ENCODE results near the gene TBXAS1.

TBXAS1 gene

DNA sequence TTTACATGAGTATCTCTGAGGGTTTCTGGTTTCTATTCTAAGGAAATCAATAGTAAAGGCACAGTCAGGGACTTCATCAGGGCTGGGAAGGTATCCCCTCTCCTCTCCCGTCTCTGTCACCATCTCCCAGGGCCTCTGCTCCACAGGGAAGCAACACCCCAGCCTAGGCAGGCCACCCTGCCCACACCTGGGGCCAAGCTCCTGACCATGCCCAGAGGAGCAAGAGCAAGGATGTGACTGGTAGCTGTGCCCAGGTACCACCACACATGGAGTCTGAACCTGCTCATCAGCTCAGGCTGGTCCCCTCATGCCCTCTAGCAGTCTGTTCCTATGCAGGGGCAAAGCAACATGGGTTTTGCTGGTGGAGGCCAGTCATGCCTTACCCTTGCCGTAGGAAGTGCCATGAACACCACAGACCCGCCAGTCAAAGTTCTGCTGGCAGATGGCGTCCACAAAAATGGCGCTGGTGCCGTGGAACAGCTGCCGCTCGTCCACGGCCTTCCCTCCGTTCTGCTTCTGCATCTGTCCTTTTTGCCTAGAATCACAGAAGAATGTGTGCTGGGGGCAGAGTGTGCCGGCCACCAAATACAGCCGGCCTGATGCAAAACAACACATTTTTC, 196.9 kb downstream of the TBXAS1 start:
- CTCF ChIA-PET: no interaction called here
- DNase-seq (ENCODE audit: extremely low spot score): no peak
- TF ChIP-seq CTBP1 (IDR thresholded peaks at IDR 0.05; ENCODE audit: borderline replicate concordance) (no peak), HDGF (IDR thresholded peaks at IDR 0.05; ENCODE audit: borderline replicate concordance) (no peak), ELF4 (IDR thresholded peaks at IDR 0.05) (no peak), LEF1 (IDR thresholded peaks at IDR 0.05; ENCODE audit: borderline replicate concordance) (no peak), BHLHE40 (IDR thresholded peaks at IDR 0.05; ENCODE audit: borderline replicate concordance) (no peak)
- TF ChIP-seq, protein P1, sequence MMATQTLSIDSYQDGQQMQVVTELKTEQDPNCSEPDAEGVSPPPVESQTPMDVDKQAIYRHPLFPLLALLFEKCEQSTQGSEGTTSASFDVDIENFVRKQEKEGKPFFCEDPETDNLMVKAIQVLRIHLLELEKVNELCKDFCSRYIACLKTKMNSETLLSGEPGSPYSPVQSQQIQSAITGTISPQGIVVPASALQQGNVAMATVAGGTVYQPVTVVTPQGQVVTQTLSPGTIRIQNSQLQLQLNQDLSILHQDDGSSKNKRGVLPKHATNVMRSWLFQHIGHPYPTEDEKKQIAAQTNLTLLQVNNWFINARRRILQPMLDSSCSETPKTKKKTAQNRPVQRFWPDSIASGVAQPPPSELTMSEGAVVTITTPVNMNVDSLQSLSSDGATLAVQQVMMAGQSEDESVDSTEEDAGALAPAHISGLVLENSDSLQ (IDR thresholded peaks at IDR 0.05): no peak
- POLR2A ChIA-PET: no interaction called here

DNA sequence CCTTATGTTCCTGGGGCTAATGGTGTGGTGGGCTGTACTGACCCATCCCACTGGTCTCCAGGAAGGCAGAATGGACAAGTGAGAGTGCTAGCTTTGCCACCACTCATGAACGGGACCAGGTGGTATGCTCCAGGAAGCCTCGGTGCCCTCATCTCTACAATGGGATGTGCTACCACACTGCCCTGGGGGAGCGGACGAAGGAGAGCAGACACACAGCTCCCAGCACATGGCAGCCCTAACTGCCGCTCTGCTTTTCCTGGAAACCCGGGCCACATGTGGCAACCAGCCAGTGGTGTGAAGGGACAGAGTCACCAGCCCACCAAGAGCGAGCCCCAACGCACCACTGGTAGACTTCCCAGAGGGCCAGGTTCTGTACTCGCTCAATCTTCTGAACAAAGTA, 197.9 kb downstream of the TBXAS1 start:
- no peak for DNase-seq (ENCODE audit: extremely low spot score)
- POLR2A ChIA-PET: no interaction called here
- no peak for TF ChIP-seq NFRKB (IDR thresholded peaks at IDR 0.05)
- TF ChIP-seq L3MBTL2 (conservative IDR thresholded peaks at IDR 0.05): no peak
- CTCF ChIA-PET: no interaction called here

DNA sequence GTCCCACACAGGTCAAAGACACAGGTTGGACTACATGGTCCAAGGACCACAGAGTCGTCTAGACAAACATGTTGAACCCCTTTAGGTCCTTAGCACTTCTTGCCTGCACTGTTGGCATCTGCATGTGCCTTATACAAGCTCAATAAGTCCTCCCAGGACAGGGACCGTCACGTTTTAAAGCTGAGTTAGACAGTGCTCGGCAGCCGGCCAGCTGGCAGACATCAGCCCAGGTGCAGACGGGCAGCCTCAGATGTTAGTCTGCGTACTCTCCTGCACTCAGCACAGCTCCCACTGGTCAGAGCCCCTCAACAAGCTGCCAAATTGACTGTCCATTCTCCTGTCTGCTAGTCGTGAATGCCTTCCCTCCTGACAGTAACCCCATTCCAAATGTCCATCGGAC, 198.8 kb downstream of the TBXAS1 start:
- TF ChIP-seq NFRKB (IDR thresholded peaks at IDR 0.05) (no peak), LEF1 (IDR thresholded peaks at IDR 0.05; ENCODE audit: borderline replicate concordance) (no peak), BHLHE40 (IDR thresholded peaks at IDR 0.05; ENCODE audit: borderline replicate concordance) (no peak), ELF4 (IDR thresholded peaks at IDR 0.05) (no peak)
- CTCF ChIA-PET: no interaction called here
- no peak for DNase-seq (ENCODE audit: extremely low spot score)
- POLR2A ChIA-PET: no interaction called here

DNA sequence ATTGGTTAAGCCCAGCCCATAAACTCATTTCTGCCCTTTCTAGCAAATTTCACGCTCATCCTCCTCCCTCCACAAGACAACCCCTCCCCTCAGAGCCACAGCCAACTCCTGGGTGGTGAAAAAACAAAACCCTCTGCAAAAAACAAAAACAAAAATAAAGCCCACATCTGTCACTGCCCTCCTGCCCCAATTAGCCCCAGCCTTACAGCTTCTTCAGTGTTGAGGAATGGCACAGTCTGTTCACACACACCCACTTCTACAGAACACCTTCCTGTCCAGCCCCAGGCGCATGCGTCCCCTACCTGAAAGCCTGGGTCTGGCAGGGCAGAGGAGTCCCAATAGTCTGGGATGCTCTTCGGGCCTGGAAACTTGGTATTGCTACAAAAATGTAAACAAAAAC, 199.2 kb downstream of the TBXAS1 start:
- ChIA-PET CTCF (no interaction called here), POLR2A (no interaction called here)
- no peak for DNase-seq (ENCODE audit: extremely low spot score)
- no peak for TF ChIP-seq FOXA1 (IDR thresholded peaks at IDR 0.05)
- TF ChIP-seq L3MBTL2 (conservative IDR thresholded peaks at IDR 0.05): no peak
- no peak for TF ChIP-seq NFRKB (IDR thresholded peaks at IDR 0.05)
- TF ChIP-seq SP1 (IDR thresholded peaks at IDR 0.05): no peak
- no peak for TF ChIP-seq TARDBP (IDR thresholded peaks at IDR 0.05)
- TF ChIP-seq ARNT (IDR thresholded peaks at IDR 0.05): no peak
- no peak for TF ChIP-seq ZNF384 (IDR thresholded peaks at IDR 0.05)
- no peak for TF ChIP-seq BHLHE40 (IDR thresholded peaks at IDR 0.05; ENCODE audit: borderline replicate concordance)

DNA sequence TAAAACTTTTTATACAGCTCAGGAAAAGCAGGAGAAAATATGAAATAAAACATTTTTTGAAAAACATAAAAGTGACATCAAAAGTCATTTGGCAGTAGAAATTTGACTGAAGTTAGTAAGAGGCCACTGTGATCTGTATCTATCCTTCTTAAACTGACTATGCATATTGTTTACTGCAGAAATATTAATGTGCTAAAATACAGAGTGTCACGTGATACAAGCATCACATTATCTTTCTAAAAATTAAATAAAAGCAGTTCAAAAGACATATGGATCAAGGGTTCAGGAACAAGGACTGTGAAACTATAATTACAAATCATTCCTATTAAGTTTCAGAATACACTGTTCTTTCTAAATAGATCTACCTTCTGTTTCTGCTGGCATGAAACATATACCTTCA, 200.0 kb downstream of the TBXAS1 start:
- CTCF ChIA-PET: no interaction called here
- POLR2A ChIA-PET: no interaction called here
- no peak for DNase-seq (ENCODE audit: extremely low spot score)
- TF ChIP-seq FOXA1 (IDR thresholded peaks at IDR 0.05): no peak
- no peak for TF ChIP-seq BHLHE40 (IDR thresholded peaks at IDR 0.05; ENCODE audit: borderline replicate concordance)
- TF ChIP-seq, protein P1 (IDR thresholded peaks at IDR 0.05): no peak
- TF ChIP-seq FOXM1 (IDR thresholded peaks at IDR 0.05; ENCODE audit: borderline replicate concordance): no peak
- TF ChIP-seq SP1 (IDR thresholded peaks at IDR 0.05): no peak
- no peak for TF ChIP-seq NFRKB (IDR thresholded peaks at IDR 0.05)
- no peak for TF ChIP-seq ARNT (IDR thresholded peaks at IDR 0.05)
- TF ChIP-seq SUZ12 (IDR thresholded peaks at IDR 0.05): no peak
- TF ChIP-seq FOXK2 (IDR thresholded peaks at IDR 0.05): no peak
- no peak for TF ChIP-seq ZNF384 (IDR thresholded peaks at IDR 0.05)
- no peak for TF ChIP-seq CTBP1 (IDR thresholded peaks at IDR 0.05; ENCODE audit: borderline replicate concordance)
- TF ChIP-seq L3MBTL2 (conservative IDR thresholded peaks at IDR 0.05): no peak
- TF ChIP-seq TARDBP (IDR thresholded peaks at IDR 0.05): no peak

DNA sequence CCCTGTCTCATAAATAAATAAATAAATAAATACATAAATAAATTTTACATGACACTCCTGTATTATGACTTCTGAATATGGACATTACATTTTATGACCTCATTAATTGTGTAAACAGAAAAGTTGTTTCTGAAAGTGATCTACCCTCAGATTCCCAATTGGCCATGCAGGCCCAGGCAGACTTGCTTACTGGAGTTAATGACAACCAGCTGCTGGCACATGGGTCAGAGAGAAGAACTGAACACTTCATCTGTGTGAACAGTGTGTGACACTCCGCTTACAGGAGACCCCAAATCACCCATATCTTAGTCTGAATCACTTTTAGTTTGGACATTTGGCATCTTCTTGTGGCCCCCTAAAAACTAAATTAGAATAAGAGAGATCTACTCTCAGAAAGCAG, 202.3 kb downstream of the TBXAS1 start:
- no peak for DNase-seq (ENCODE audit: extremely low spot score)
- TF ChIP-seq FOXM1 (IDR thresholded peaks at IDR 0.05; ENCODE audit: borderline replicate concordance): no peak
- TF ChIP-seq L3MBTL2 (conservative IDR thresholded peaks at IDR 0.05): no peak
- TF ChIP-seq, protein P1 (IDR thresholded peaks at IDR 0.05): no peak
- no peak for TF ChIP-seq LEF1 (IDR thresholded peaks at IDR 0.05; ENCODE audit: borderline replicate concordance)
- no peak for TF ChIP-seq SUZ12 (IDR thresholded peaks at IDR 0.05)
- TF ChIP-seq ARNT (IDR thresholded peaks at IDR 0.05): no peak
- TF ChIP-seq HDGF (IDR thresholded peaks at IDR 0.05; ENCODE audit: borderline replicate concordance): no peak
- TF ChIP-seq CTBP1 (IDR thresholded peaks at IDR 0.05; ENCODE audit: borderline replicate concordance): no peak
- no peak for TF ChIP-seq ZNF384 (IDR thresholded peaks at IDR 0.05)
- TF ChIP-seq BHLHE40 (IDR thresholded peaks at IDR 0.05; ENCODE audit: borderline replicate concordance): no peak
- TF ChIP-seq SP1 (IDR thresholded peaks at IDR 0.05): no peak
- no peak for TF ChIP-seq FOXA1 (IDR thresholded peaks at IDR 0.05)
- no peak for TF ChIP-seq ELF4 (IDR thresholded peaks at IDR 0.05)
- CTCF ChIA-PET: interaction anchor here (0.7 kb wide), 1 partner anchor 253 kb away, joined by 4 read pairs; no protein-coding TSS in a partner anchor
- POLR2A ChIA-PET: no interaction called here

DNA sequence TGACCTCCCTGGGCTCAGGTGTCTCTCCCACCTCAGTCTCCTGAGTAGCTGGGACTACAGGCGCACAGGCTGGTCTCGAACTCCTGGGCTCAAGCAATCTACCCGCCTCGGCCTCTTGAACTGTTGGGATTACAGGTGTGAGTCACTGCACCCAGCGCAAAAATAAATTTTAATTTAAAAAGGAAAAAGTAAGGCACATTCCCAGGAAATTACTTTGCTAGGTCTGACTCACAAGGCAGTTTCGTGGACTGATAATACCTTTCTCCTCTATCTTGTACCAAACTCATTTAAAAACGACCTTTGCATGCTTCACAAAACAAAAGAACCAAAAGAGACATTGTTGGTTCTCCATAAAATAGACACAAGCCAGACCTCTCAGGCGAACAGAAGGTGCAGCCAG, 204.0 kb downstream of the TBXAS1 start:
- CTCF ChIA-PET: no interaction called here
- POLR2A ChIA-PET: no interaction called here
- DNase-seq (ENCODE audit: extremely low spot score): no peak
- TF ChIP-seq LEF1 (IDR thresholded peaks at IDR 0.05; ENCODE audit: borderline replicate concordance) (no peak), CTBP1 (IDR thresholded peaks at IDR 0.05; ENCODE audit: borderline replicate concordance) (no peak), HDGF (IDR thresholded peaks at IDR 0.05; ENCODE audit: borderline replicate concordance) (no peak), ELF4 (IDR thresholded peaks at IDR 0.05) (no peak), SP1 (IDR thresholded peaks at IDR 0.05) (no peak), TARDBP (IDR thresholded peaks at IDR 0.05) (no peak), ZNF384 (IDR thresholded peaks at IDR 0.05) (no peak), NFRKB (IDR thresholded peaks at IDR 0.05) (no peak), BHLHE40 (IDR thresholded peaks at IDR 0.05; ENCODE audit: borderline replicate concordance) (no peak), L3MBTL2 (conservative IDR thresholded peaks at IDR 0.05) (no peak), FOXK2 (IDR thresholded peaks at IDR 0.05) (no peak), FOXA1 (IDR thresholded peaks at IDR 0.05) (no peak), ARNT (IDR thresholded peaks at IDR 0.05) (no peak), FOXM1 (IDR thresholded peaks at IDR 0.05; ENCODE audit: borderline replicate concordance) (no peak), SUZ12 (IDR thresholded peaks at IDR 0.05) (no peak)
- TF ChIP-seq, protein P1 (IDR thresholded peaks at IDR 0.05): no peak

All from HEK293T (cell line).